H1 (cell line): Measurements from ENCODE around the gene FNIP2. TPM values are rescaled to one million over a fixed set of nuclear protein-coding genes. Genes with fewer than 3 reads are reported as not detected.
A peak's percentile ranks its signal among the peaks of the same experiment; 100 is the strongest.

Source experiments
- CTCF ChIA-PET: fragments of 300-600 bp; sonication (Branson Sonifier 250); formaldehyde crosslinking; loops from one replicate; lab custom pipeline; 2021; ENCODE audit not compliant: partially characterized antibody; lab: Charles Lee
- POLR2A ChIA-PET: fragments of 300-600 bp; sonication (Branson Sonifier 250); formaldehyde crosslinking; loops from one replicate; lab custom pipeline; 2021; ENCODE audit warnings: inconsistent platforms; ENCODE audit not compliant: partially characterized antibody; lab: Charles Lee
- DNase-seq, 2 experiments: peaks; one replicate each; pipeline versions ENCODE4 v3.0.0 to v3.0.0-alpha.2; 2010 to 2022; ENCODE audit warnings: low spot score in 2 of 2, low read depth in 1 of 2, mixed read lengths in 1 of 2
- FAIRE-seq: peaks from 2 replicates; lab custom pipeline; 2011; peaks lifted over from hg19 to GRCh38; lab: Jason Lieb, UNC
- H2AFZ ChIP-seq: 2 replicates; pipeline ENCODE4 v1.8.1; 2012; ENCODE audit warnings: low read length, inconsistent platforms
- H2AK5ac ChIP-seq: 2 replicates; pipeline ENCODE4 v1.6.1; 2013; ENCODE audit warnings: low read depth, low read length
- H2BK120ac ChIP-seq: replicated peaks from 2 replicates; pipeline ENCODE3; 2013; ENCODE audit warnings: low read depth, low read length, inconsistent platforms
- H2BK12ac ChIP-seq: 2 replicates; pipeline ENCODE4 v1.6.1; 2013; ENCODE audit warnings: low read depth, low read length
- H2BK15ac ChIP-seq: 2 replicates; pipeline ENCODE4 v1.6.1; 2013; ENCODE audit warnings: low read length
- H2BK20ac ChIP-seq: 2 replicates; pipeline ENCODE4 v1.6.1; 2013; ENCODE audit warnings: low read length
- H2BK5ac ChIP-seq: 2 replicates; pipeline ENCODE4 v1.6.1; 2013; ENCODE audit warnings: low read depth, low read length
- H3K14ac ChIP-seq: 2 replicates; pipeline ENCODE4 v1.6.1; 2013; ENCODE audit warnings: inconsistent platforms; ENCODE audit not compliant: insufficient read length
- H3K18ac ChIP-seq: 2 replicates; pipeline ENCODE4 v1.6.1; 2013; ENCODE audit warnings: low read length; ENCODE audit errors: extremely low read depth
- H3K23ac ChIP-seq: 2 replicates; pipeline ENCODE4 v1.6.1; 2013; ENCODE audit warnings: inconsistent platforms; ENCODE audit not compliant: insufficient read length
- H3K23me2 ChIP-seq: 2 replicates; pipeline ENCODE4 v1.6.1; 2013; ENCODE audit warnings: low read depth, low read length
- H3K27ac ChIP-seq: 2 replicates; pipeline ENCODE4 v1.6.1; 2011; ENCODE audit warnings: low read depth, low read length, inconsistent platforms
- H3K27me3 ChIP-seq, 4 experiments: replicated peaks in 1 of 4; 1 replicate in 1 of 4; 2 replicates in 3 of 4; pipeline versions ENCODE4 v1.6.1 to v1.8.1; 2011 to 2013; ENCODE audit warnings: low read length in 3 of 4, mild to moderate bottlenecking in 3 of 4, inconsistent platforms in 2 of 4, mixed read lengths in 2 of 4, moderate library complexity in 1 of 4; ENCODE audit not compliant: control insufficient read depth in 3 of 4, insufficient read depth in 3 of 4; ENCODE audit errors: extremely low read depth in 1 of 4
- H3K36me3 ChIP-seq, 4 experiments: 2 replicates each; pipeline versions ENCODE4 v1.6.1 to v1.8.1; 2011 to 2013; ENCODE audit warnings: mild to moderate bottlenecking in 4 of 4, low read length in 3 of 4, moderate library complexity in 2 of 4, control low read depth in 1 of 4, inconsistent platforms in 1 of 4; ENCODE audit not compliant: insufficient read depth in 4 of 4, control insufficient read depth in 2 of 4
- H3K4ac ChIP-seq: replicated peaks from 2 replicates; pipeline ENCODE3; 2013; ENCODE audit warnings: low read length, low read depth, mixed read lengths, inconsistent platforms; ENCODE audit not compliant: insufficient read length
- H3K4me1 ChIP-seq, 4 experiments: replicated peaks in 1 of 4; 1 replicate in 1 of 4; 2 replicates in 3 of 4; pipeline versions ENCODE4 v1.6.1 to v1.8.1; 2011 to 2013; ENCODE audit warnings: low read length in 3 of 4, inconsistent platforms in 2 of 4, mixed read lengths in 1 of 4; ENCODE audit not compliant: insufficient read depth in 4 of 4, control insufficient read depth in 3 of 4
- H3K4me2 ChIP-seq, 2 experiments: 2 replicates each; pipeline versions ENCODE4 v1.6.1 to v1.8.1; 2011 to 2013; ENCODE audit warnings: low read depth in 2 of 2, low read length in 2 of 2, control low read depth in 1 of 2, inconsistent platforms in 1 of 2, mild to moderate bottlenecking in 1 of 2; ENCODE audit not compliant: insufficient read depth in 1 of 2
- H3K4me3 ChIP-seq, 4 experiments: fragments of 200-600, 300-600 bp in 1 of 4; sonication (generic), shearing (Covaris generic), sonication (Bioruptor Twin) in 1 of 4; 2 replicates each; pipeline versions ENCODE4 v1.5.1 to v1.8.1; 2011 to 2016; ENCODE audit warnings: low read length in 4 of 4, low read depth in 3 of 4, control low read depth in 2 of 4, inconsistent platforms in 2 of 4, mild to moderate bottlenecking in 2 of 4, mixed read lengths in 1 of 4, moderate library complexity in 1 of 4; ENCODE audit not compliant: insufficient read depth in 2 of 4; ENCODE audit errors: extremely low read depth in 1 of 4
- H3K56ac ChIP-seq: replicated peaks from 2 replicates; pipeline ENCODE3; 2013; ENCODE audit warnings: low read depth, mild to moderate bottlenecking, mixed read lengths, low read length, inconsistent platforms; ENCODE audit not compliant: insufficient read length
- H3K79me1 ChIP-seq: 2 replicates; pipeline ENCODE4 v1.6.1; 2013; ENCODE audit warnings: low read depth, low read length, control low read depth
- H3K79me2 ChIP-seq, 2 experiments: 2 replicates each; pipeline versions ENCODE4 v1.6.1 to v1.8.1; 2012 to 2013; ENCODE audit warnings: low read length in 2 of 2, mild to moderate bottlenecking in 2 of 2, inconsistent platforms in 1 of 2; ENCODE audit not compliant: insufficient read depth in 2 of 2, control insufficient read depth in 1 of 2
- H3K9ac ChIP-seq, 4 experiments: replicated peaks in 1 of 4; 1 replicate in 1 of 4; 2 replicates in 3 of 4; pipeline versions ENCODE4 v1.6.1 to v1.8.1; 2011 to 2013; ENCODE audit warnings: low read depth in 3 of 4, low read length in 3 of 4, control low read depth in 2 of 4, mild to moderate bottlenecking in 2 of 4, moderate library complexity in 2 of 4, inconsistent platforms in 1 of 4; ENCODE audit errors: extremely low read depth in 1 of 4
- H3K9me3 ChIP-seq, 2 experiments: 2 replicates each; pipeline versions ENCODE4 v1.6.1 to v1.8.1; 2012 to 2013; ENCODE audit warnings: mild to moderate bottlenecking in 2 of 2, moderate library complexity in 2 of 2, control low read depth in 1 of 2, inconsistent platforms in 1 of 2, low read depth in 1 of 2, low read length in 1 of 2, mixed read lengths in 1 of 2; ENCODE audit not compliant: insufficient read depth in 2 of 2
- H4K20me1 ChIP-seq, 2 experiments: replicated peaks in 1 of 2; 2 replicates each; pipeline versions ENCODE3 to v1.8.1; 2011 to 2013; ENCODE audit warnings: inconsistent platforms in 2 of 2, low read length in 2 of 2, mild to moderate bottlenecking in 1 of 2; ENCODE audit not compliant: insufficient read depth in 2 of 2, control insufficient read depth in 1 of 2
- H4K5ac ChIP-seq: 2 replicates; pipeline ENCODE4 v1.6.1; 2013; ENCODE audit warnings: low read length, low read depth, mixed read lengths, inconsistent platforms; ENCODE audit not compliant: insufficient read length
- H4K8ac ChIP-seq: 2 replicates; pipeline ENCODE4 v1.8.0; 2013; ENCODE audit warnings: mild to moderate bottlenecking, moderate library complexity, low read length, inconsistent platforms; ENCODE audit not compliant: insufficient read depth; ENCODE audit errors: extremely low read depth
- H4K91ac ChIP-seq: replicated peaks from 2 replicates; pipeline ENCODE3; 2013; ENCODE audit warnings: low read length, mixed read lengths, inconsistent platforms; ENCODE audit not compliant: insufficient read length
- CREB1 ChIP-seq: IDR thresholded peaks from 2 replicates; pipeline ENCODE4 v1.6.1; 2012; ENCODE audit warnings: inconsistent platforms
- EP300 ChIP-seq, 2 experiments: IDR thresholded peaks; 1 replicate in 1 of 2; 2 replicates in 1 of 2; pipeline ENCODE4 v1.6.1; 2011 to 2012; ENCODE audit warnings: low read depth in 2 of 2, low read length in 2 of 2, mild to moderate bottlenecking in 2 of 2, borderline replicate concordance in 1 of 2, inconsistent platforms in 1 of 2, moderate library complexity in 1 of 2
- GABPA ChIP-seq: IDR thresholded peaks from 2 replicates; pipeline ENCODE4 v1.6.1; 2011; ENCODE audit warnings: mild to moderate bottlenecking, low read length, moderate library complexity, borderline replicate concordance; ENCODE audit not compliant: insufficient read depth
- NRF1 ChIP-seq: IDR thresholded peaks from 2 replicates; pipeline ENCODE4 v1.6.1; 2011; ENCODE audit warnings: mild to moderate bottlenecking, low read depth, low read length, improper control_type of control experiment
- POLR2AphosphoS5 ChIP-seq: IDR thresholded peaks from 2 replicates; pipeline ENCODE4 v1.6.1; 2011; ENCODE audit warnings: low read depth, low read length
- SIN3A ChIP-seq, 2 experiments: IDR thresholded peaks in 1 of 2; conservative IDR thresholded peaks in 1 of 2; 2 replicates each; pipeline ENCODE4 v1.6.1; 2011 to 2012; ENCODE audit warnings: low read length in 2 of 2, improper control_type of control experiment in 1 of 2, low read depth in 1 of 2, mild to moderate bottlenecking in 1 of 2
- SIRT6 ChIP-seq: IDR thresholded peaks from one replicate; pipeline ENCODE4 v1.7.1; 2012; ENCODE audit warnings: low read length, inconsistent platforms
- SP1 ChIP-seq: IDR thresholded peaks from 2 replicates; pipeline ENCODE4 v1.6.1; 2011; ENCODE audit warnings: low read depth, low read length
- YY1 ChIP-seq: IDR thresholded peaks from 2 replicates; pipeline ENCODE4 v1.6.1; 2011; ENCODE audit warnings: low read depth, mild to moderate bottlenecking, low read length
- ZNF274 ChIP-seq: IDR thresholded peaks from 2 replicates; pipeline ENCODE4 v1.7.0; 2012; ENCODE audit warnings: low read length, borderline replicate concordance; ENCODE audit errors: extremely low read depth
- WGBS, 2 experiments: shearing (Covaris generic) in 1 of 2; methylation state at CpG; one replicate each; pipeline versions ENCODE4 v1.1.6 to v1.1.7; 2013 to 2015; ENCODE audit warnings: low lambda C conversion rate in 2 of 2, mixed read lengths in 2 of 2, inconsistent platforms in 1 of 2, low coverage in 1 of 2, missing lambda C conversion rate in 1 of 2; ENCODE audit not compliant: insufficient replicate concordance in 2 of 2, insufficient coverage in 1 of 2, insufficient read length in 1 of 2; ENCODE audit errors: extremely low coverage in 1 of 2, missing lambda C conversion rate in 1 of 2; 5-methylcytosine and 5-hydroxymethylcytosine counted together
- polyA plus RNA-seq, 7 experiments: library from polyadenylated mRNA; depleted of rRNA in 3 of 7; stranded (reverse) in 5 of 7; unstranded in 2 of 7; fragments of >200 nt in 5 of 7; fragments of 200-250 nt in 2 of 7; gene quantifications; 1 replicate in 5 of 7; 2 replicates in 1 of 7; 4 replicates in 1 of 7; pipeline versions ENCODE4 v1.2.1 to v1.2.3, GENCODE V29; 2011 to 2013; ENCODE audit warnings: missing spikeins in 2 of 7, mixed read lengths in 2 of 7
- total RNA-seq: library from RNA; stranded (reverse); fragmentation: NEBNext Ultra II Directional; extraction: Animal tissue kit (Norgen Biotek cat#: 25700); gene quantifications from 2 replicates; pipeline ENCODE4 v1.2.1, GENCODE V29; 2021
- TF ChIP-seq, protein P1 (sequence below): IDR thresholded peaks from 2 replicates; pipeline ENCODE4 v1.6.1; 2011; ENCODE audit warnings: low read length, improper control_type of control experiment

The FNIP2 gene
- total and polyA plus RNA-seq, 2 of the 8 experiments (the other 6 are each of a cell fraction or from before 2014, with no cell fraction given): 4.0 to 13.0 TPM

DNA sequence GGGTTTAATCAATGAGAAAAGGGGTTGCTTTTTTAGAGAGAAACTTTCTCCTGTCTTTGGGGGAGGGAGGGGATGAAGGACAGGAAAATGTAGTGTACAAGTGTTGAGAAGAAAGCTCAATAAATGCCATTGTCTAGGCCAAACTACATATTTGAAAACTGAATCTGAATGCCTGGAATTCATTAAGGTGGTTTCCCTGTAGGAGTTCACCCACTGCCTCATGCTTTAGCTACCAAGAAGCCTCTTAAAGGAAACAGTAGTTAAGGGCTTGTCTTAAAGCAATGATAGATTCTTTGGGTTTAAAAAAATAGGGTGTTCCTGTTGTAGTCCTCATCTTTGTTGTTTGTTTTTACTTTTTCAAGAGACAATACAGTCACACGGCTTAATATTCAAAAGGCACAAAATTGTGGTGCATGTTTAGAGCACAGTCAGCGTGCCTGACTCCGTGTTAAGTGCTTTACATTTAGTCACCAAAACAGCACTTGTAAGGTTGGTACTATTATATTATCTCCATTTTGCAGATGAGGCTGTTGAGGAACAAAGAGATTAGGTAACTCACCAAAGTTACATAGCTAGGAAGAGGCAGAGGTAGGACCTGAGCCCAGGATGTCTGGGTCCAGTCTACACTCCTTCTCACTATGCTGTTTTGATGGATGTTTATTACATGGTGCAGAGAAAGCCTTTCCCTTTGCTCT is 46.0 kb downstream of the FNIP2 start:
- Histone ChIP-seq H4K91ac (no peak overlapping the region), H2AK5ac (no peak overlapping the region), H3K79me2 (no peaks in the 10 kb centered on the region), H2BK20ac (no peak overlapping the region), H3K4me3 (no peak overlapping the region), H4K8ac (no peak overlapping the region), H2AFZ (no peak overlapping the region), H3K23me2 (no peaks in the 10 kb centered on the region), H3K79me1 (no peaks in the 10 kb centered on the region), H3K4me1 (no peaks in the 10 kb centered on the region), H3K36me3 (no peaks in the 10 kb centered on the region), H4K20me1 (no peaks in the 10 kb centered on the region), H2BK15ac (no peak overlapping the region), H2BK5ac (no peak overlapping the region), H3K27me3 (no peaks in the 10 kb centered on the region), H3K27ac (no peak overlapping the region), H3K9me3 (peaks cover 0 to 3% of the 10 kb centered on the region in 2 experiments; a peak in 1 of 4 replicates), H3K23ac (no peak overlapping the region), H3K9ac (no peak overlapping the region), H4K5ac (no peak overlapping the region), H3K56ac (no peak overlapping the region), H2BK12ac (no peak overlapping the region), H2BK120ac (no peak overlapping the region), H3K14ac (no peak overlapping the region), H3K4me2 (no peak overlapping the region), H3K18ac (no peak overlapping the region), H3K4ac (no peak overlapping the region)
- DNase-seq: no peak
- no peak for TF ChIP-seq YY1
- no peak for TF ChIP-seq SP1
- TF ChIP-seq ZNF274: no peak
- TF ChIP-seq, protein P1, sequence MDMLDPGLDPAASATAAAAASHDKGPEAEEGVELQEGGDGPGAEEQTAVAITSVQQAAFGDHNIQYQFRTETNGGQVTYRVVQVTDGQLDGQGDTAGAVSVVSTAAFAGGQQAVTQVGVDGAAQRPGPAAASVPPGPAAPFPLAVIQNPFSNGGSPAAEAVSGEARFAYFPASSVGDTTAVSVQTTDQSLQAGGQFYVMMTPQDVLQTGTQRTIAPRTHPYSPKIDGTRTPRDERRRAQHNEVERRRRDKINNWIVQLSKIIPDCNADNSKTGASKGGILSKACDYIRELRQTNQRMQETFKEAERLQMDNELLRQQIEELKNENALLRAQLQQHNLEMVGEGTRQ: no peak
- no peak for TF ChIP-seq GABPA
- TF ChIP-seq EP300 (IDR thresholded peaks at IDR 0.05; ENCODE audit: borderline replicate concordance in 1 of 2, low read depth in 2 of 2, low read length in 2 of 2): no peak
- TF ChIP-seq POLR2AphosphoS5: no peak
- TF ChIP-seq CREB1: no peak
- no peak for TF ChIP-seq SIRT6
- TF ChIP-seq SIN3A (conservative IDR thresholded peaks at IDR 0.05 in 1 of 2, IDR thresholded peaks at IDR 0.05 in 1 of 2; ENCODE audit: low read depth in 1 of 2, low read length in 2 of 2): no peak
- no peak for TF ChIP-seq NRF1
- POLR2A ChIA-PET: interaction anchor here (1.0 to 1.4 kb wide), 2 partner anchors 27 to 273 kb away, joined by 3 read pairs; no protein-coding TSS in a partner anchor
- CTCF ChIA-PET: interaction anchor here (1.0 to 2.6 kb wide), 6 partner anchors 14 to 112 kb away, joined by 3 to 6 read pairs (median 3); no protein-coding TSS in a partner anchor
- peak; percentile 36 for FAIRE-seq
- WGBS, 2 experiments: 90% methylated on average over 3 of the region's 3 CpGs; no CpG with 5 or more reads in 1 of the 2 experiments
